ENCODE measurements around the gene LRFN3. TPM values are rescaled to one million over a fixed set of nuclear protein-coding genes. Genes with fewer than 3 reads are reported as not detected.

Gene LRFN3
- total and polyA plus RNA-seq, 2 of the 13 experiments (the other 11 are each of a cell fraction or from before 2014, with no cell fraction given): 0.74 to 1.6 TPM

GRCh38 chr19:35977446-35978222 is 41.5 kb downstream of the LRFN3 start:
- peaks cover 1 to 13% of the 10 kb centered on the region in 2 experiments; a peak in 2 of 5 replicates for H3K27me3 ChIP-seq (ENCODE audit: control insufficient read depth in 1 of 2, insufficient read depth in 2 of 2, low read length in 2 of 2)
- TF ChIP-seq RAD21 (CRISPR knock-in tag; IDR thresholded peaks at IDR 0.05) (peak; percentile 62), HNRNPL (IDR thresholded peaks at IDR 0.05; ENCODE audit: low read depth, low read length) (0 out of 2 replicates have a peak, but pooled peaks have one; percentile 30), STAG1 (CRISPR knock-in tag; IDR thresholded peaks at IDR 0.05) (peak; percentile 46), ZBTB49 (CRISPR knock-in tag; IDR thresholded peaks at IDR 0.05; ENCODE audit: borderline replicate concordance) (no peak), ZNF292 (CRISPR knock-in tag; IDR thresholded peaks at IDR 0.05; ENCODE audit: borderline replicate concordance, low read depth) (no peak), MIER2 (CRISPR knock-in tag; IDR thresholded peaks at IDR 0.05) (peak; percentile 89), CTCF (CRISPR knock-in tag; IDR thresholded peaks at IDR 0.05) (peak; percentile 65), ZNF263 (CRISPR knock-in tag; IDR thresholded peaks at IDR 0.05) (peak; percentile 77; the same call in 1 of the 2 replicates), FOXM1 (CRISPR knock-in tag; IDR thresholded peaks at IDR 0.05) (no peak), ZSCAN25 (CRISPR knock-in tag; IDR thresholded peaks at IDR 0.05) (peak; percentile 99)
- in situ Hi-C loops (cut with HindIII; ENCODE audit: extremely low pct_ligation_motif_present, low pct_unique_long_range_greater_than_20kb): no loop called here
- no peaks in the 10 kb centered on the region for H3K4me1 ChIP-seq (ENCODE audit: insufficient read depth, low read length)
- ATAC-seq: peak; percentile 91
- H2AFZ ChIP-seq (ENCODE audit: low read length): no peak overlapping the region
- no TSS peak for BruUV-seq (replicated peaks)
- no peak overlapping the region for H3K9ac ChIP-seq (ENCODE audit: insufficient read depth, low read depth, low read length)
- H3K9me3 ChIP-seq (ENCODE audit: low read length): no peaks in the 10 kb centered on the region
- intact Hi-C loops (cut with micrococcal nuclease; ENCODE audit: unreplicated experiment): no loop called here
- no peak overlapping the region for H3K4me2 ChIP-seq (ENCODE audit: low read depth, low read length)
- no peak overlapping the region for H3K4me3 ChIP-seq (replicated peaks in 1 of 3; ENCODE audit: insufficient read depth in 1 of 3, low read depth in 2 of 3, low read length in 3 of 3)
- 62% methylated on average over 6 of the region's 14 CpGs for WGBS (ENCODE audit: low lambda C conversion rate)
- no peak for FAIRE-seq
- ChIA-PET POLR2A (no interaction called here), CTCF (ENCODE audit: low intra/inter-chr PET ratio, low total read pairs) (no interaction called here)
- no peaks in the 10 kb centered on the region for H4K20me1 ChIP-seq (ENCODE audit: insufficient read depth, low read length)
- H3K79me2 ChIP-seq (ENCODE audit: insufficient read depth, low read length): no peaks in the 10 kb centered on the region
- DNase-seq (ENCODE audit: low spot score): peak; percentile 53
- no peaks in the 10 kb centered on the region for H3K36me3 ChIP-seq (replicated peaks in 1 of 2; ENCODE audit: control insufficient read depth in 1 of 2, insufficient read depth in 2 of 2, low read length in 2 of 2)
- no peak overlapping the region for H3K27ac ChIP-seq (ENCODE audit: extremely low read length, insufficient read depth, low read length)

All from HepG2 (cell line).